GM19193 (cell line): ENCODE measurements around the gene ZBTB45.

Source experiments
- POLR2A ChIP-seq: IDR thresholded peaks from 4 replicates; pipeline ENCODE4 v1.6.1; 2011; ENCODE audit not compliant: insufficient read depth, insufficient read length; ENCODE audit errors: extremely low read depth

ZBTB45 gene

DNA sequence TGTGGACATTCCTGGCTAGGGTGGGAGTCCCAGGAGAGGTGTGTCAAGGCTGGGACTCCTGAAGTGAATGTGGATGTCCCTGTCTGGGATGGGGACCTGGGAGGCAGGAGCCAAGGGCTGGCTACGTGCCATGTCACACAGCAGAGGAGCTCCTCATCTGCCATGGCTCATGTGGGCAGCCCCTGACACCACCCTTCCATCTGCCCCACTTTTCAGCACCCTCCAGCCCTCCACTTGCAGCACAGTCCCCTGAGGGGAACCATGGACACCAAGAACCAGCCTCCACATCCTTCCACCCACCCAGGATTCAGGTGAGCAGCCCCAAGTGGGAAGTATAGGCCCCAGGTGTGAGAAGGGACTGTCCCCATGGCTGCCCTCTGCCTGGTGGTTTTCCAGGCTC lies 41.7 kb downstream of the ZBTB45 start:
- no peak for TF ChIP-seq POLR2A

DNA sequence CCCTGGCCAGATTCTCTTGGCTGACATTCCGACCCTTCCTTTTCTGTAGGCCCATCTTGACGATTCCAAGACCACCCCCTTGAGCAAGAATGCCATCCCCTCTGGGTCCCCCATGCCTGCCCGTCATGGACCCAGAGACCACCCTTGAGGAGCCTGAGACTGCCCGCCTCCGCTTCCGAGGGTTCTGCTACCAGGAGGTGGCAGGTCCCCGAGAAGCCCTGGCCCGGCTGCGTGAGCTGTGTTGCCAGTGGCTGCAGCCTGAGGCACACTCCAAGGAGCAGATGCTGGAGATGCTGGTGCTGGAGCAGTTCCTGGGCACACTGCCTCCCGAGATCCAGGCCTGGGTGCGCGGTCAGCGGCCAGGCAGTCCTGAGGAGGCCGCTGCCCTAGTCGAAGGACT lies 42.5 kb downstream of the ZBTB45 start:
- TF ChIP-seq POLR2A, result no peak

DNA sequence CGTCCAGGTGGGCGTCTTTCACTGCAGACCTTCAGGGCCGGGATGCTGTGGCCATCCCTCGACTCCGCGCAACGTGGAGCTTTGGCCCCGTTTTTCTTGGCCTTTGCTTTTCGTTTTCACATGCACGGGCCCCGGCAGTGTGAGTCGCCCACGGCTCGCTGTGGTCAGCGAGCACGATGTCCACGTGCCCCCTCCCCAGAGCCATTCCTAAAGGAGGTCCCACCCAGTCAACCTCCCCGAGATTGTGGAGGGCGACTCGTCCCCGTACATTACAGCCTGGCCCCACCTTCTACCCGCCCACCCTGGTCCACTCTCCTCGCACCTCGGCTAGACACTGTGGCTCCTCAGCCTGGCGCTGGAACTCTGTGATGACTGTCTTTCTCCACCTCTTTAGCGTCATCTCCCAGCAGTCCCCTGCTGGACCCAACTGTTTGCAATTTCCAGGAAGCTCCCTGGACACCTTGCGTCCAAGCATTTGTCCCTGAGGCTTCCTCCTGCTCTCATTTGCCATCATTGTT lies 43.1 kb downstream of the ZBTB45 start:
- TF ChIP-seq POLR2A, result no peak

DNA sequence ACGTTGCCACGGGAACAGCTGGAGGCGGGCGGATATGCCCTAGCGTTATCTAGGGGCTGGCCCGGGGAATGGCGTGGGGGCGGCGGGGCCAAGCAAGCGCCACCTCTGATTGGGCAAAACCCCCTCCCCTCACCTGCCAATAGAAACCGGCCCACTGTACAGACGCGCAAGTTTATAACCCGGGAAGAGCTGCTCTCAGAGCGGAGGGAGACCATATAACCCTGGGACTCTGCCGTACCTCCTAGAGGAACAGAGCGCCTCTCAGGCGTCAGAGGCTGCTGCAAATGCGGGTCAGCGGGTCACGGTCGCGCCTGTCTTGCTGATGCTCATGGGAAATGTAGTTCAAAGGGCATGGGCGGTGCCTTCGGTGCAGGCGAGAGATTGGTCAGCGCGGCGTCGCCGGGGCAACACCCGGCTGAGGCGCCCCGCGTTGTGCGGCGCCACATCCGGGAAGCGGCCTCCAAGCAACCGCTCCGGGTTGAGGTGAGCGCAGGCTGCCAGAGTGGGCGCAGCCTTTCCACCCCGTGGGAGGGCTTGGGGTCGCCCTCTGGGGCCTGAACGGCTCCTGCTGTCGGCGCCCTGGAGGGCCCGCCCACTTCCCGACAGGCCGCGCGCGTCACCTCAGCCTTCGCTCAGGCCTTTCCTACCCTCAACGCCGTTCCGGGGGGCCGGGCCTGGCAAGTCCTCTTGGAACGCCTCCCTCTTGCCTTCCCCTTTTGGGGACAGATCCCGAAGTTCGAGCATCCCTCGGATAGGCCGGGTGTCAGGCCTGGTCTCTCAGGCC lies 43.7 kb downstream of the ZBTB45 start, which contains the start of gene ZNF446:
Gene ZNF446 (plus strand): TSS at position 639 of the 784 bp plus-strand sequence. CDS start 867 bp downstream, outside the sequence.
- peak; percentile 76 for TF ChIP-seq POLR2A

DNA sequence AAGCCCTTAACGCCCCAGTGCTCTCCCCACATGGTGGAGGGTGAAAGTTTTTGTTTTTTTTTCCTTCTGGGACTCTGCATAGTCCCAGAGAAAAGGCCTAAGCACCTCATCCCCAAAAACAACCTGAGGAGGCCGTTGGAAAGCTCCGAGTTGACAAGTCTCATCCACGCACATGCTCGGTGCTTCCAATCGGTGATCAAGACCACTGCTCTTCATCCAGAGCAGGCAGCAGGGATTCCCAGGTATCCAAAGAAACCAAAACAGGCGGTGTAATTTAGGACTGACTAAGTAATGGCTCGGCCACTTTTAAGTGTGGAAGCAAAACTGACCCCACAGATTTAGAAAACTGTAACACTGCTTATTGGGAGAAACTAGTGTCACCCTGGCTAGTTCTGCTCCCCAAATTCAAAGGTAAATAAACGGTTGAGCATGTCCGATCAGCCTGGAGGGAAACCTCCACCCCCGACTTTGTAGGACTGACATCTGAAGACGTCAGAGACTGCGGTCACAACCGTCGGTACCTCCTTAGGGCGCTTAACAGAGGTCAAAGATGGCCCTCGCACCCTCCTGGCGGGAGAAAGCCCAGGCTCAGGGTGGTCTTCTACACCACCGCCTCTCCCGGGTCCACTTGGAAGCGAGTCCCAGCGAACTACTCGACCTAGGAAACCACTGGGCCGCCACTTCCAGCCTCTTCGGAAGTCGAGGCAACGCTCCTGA lies 44.5 kb downstream of the ZBTB45 start:
- no peak for TF ChIP-seq POLR2A

DNA sequence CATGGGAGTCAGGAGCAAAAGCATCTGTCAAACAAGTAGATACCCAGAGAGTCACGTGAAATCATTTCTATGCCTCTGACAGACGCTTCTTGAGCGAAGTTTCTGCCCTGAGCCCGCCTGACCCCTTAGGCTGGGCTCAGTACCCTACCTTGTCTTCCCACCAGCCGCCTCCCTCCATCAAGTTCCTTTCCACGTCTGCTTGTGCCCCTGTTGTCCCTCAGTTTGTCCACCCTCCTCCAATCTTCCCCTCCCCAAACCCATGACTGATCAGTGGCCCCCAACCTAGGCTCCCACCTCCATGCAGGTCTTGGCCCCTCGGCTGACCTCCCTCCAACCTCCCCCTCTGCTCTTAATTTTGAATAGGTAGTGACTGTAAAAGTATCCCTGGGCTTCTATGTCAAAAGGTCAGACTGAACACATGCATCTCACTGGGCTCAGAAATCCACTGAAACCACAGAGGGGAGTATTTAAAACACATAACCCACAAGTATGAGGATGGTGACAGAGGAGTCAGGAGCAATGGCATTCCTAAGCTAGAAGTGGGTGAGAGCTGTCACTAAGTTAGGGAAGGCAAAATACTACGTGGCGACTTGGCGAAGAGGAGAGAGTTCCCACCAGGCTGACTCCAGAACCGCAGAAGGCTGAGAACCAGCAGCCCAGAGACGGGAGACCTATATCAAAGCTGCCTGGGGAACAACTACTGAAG lies 45.2 kb downstream of the ZBTB45 start:
- no peak for TF ChIP-seq POLR2A

DNA sequence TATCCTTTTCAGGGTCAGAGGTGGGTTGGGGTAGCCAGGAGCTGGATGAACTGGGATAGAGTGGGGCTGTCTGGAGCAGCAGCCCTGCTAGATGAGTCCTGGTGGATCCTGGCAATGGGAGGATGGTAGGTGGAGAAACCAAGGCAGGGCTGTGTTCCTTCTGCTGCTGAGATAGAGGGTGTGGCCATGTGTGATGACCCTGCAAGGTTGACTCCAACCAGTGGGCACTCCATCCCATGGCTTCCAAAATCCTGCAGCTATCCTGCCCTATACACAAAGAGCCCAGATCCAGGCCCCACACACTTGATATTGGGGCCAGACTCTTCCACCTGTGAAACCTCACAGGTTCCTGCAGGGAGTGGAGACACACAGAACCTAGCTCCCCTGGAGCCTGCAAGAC lies 45.8 kb downstream of the ZBTB45 start:
- no peak for TF ChIP-seq POLR2A

DNA sequence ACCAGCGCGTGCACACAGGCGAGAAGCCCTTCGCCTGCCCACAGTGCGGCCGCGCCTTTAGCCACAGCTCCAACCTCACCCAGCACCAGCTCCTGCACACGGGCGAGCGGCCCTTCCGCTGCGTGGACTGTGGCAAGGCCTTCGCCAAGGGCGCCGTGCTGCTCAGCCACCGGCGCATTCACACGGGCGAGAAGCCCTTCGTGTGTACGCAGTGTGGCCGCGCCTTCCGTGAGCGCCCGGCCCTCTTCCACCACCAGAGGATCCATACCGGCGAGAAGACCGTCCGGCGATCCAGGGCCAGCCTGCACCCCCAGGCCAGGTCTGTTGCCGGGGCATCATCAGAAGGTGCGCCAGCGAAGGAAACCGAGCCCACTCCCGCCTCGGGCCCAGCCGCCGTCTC lies 47.9 kb downstream of the ZBTB45 start:
- no peak for TF ChIP-seq POLR2A

DNA sequence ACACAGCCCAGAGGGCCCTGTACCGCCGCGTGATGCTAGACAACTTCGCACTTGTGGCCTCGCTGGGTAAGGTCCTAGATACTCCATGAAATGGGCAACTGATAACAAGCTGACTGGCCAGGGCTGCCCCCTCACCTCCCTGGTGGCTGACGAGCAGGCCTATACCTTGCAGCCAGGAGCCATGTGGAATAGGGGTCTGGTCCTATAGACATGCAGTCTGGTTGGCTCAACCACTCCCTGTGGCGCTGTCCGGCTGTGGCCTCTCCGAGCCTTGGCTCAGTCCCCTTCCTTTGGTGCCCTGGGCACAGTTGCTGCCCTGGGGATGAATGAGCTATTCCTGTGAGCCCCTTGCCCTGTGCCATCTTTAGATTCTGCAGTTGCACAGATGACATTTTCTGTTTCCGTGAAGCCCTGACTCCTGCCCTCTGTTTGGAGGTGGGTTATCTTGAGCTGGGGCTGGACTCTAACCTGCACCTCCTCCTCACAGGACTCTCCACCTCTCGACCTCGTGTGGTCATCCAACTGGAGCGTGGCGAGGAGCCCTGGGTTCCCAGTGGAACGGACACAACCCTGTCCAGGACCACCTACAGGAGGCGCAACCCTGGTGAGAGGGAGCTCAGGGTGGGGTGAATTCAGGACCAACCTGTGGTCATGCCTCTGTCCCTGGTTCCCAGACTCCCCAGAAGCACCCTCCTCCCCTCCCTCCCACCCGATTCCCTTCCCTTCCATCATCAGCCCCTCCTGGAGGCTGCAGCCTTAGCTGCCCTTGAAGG lies 50.2 kb downstream of the ZBTB45 start:
- no peak for TF ChIP-seq POLR2A

DNA sequence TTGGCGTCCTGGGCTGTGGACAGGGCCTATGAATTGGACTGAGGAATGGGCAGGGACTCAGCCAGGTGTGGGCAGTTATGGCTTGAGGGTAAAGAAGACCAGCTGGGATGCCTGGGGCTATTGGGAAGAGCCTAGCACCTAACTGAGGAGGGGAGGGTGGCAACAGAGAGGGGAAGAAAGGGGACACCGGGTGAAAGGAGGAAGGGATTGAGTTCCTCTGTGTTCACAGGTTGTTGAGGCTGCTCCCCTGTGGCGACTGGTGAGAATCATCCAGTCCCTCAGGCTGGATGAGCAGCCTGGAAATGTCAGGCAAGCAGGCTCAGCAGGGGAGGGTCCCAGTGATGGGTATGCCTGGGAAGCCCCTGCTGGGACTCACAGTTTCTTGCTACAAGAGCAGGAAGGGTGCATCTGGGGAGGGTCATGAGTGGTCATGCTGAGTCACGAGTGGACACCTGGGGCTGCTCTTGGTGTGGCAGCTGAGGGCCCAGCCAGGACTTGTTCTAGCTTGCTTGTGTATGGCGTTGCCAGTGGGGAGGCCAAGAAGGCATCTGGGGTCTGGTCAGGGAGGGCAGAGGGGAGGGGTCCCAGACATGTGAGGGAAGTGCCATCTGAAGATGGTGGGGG lies 51.3 kb downstream of the ZBTB45 start:
- no peak for TF ChIP-seq POLR2A

DNA sequence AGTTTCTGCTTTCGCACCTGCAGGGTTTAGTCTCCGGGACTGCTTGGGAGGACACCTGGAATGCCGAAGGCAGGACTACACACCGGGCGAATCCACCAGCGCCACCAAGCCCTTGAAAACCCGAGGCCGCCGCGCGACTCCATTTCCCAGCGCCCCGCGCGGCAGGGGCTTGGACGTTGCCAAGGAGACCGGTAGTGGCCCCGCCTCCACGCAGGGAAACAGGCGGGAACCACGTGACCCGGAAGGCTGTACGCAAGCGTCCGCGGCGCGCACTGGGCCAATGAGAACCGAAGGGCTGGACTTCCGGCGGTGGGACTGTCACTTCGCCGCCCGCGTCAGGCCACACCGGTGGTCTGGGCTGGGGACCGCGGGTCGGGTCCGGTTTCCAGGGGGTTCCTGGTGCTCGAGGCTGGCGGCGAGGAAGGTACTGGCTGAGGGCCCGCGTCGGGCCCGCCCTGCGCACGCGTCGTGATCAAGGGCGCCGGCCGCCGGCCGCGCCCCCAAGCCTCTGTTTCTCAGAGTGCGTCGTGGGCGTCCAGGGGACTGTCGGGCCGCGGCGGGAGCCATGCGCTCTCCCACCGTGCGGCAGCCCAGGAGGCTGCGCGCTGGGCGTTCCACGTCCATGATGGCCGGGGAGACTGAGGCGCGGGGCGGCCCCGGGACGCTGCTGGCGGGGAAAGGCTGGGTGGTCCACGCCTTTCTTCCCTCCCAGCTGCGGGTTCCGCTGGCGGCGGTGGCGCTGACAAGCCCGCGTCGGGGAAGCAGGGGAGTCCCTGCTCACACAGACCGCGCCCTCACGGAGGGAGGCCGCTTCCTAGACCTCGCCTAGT lies 52.6 kb downstream of the ZBTB45 start, which contains the start of gene ZNF324:
Gene ZNF324 (plus strand): TSS at position 321 of the 830 bp plus-strand sequence. CDS start 2,106 bp downstream, outside the sequence.
- TF ChIP-seq POLR2A, result peak; percentile 77

DNA sequence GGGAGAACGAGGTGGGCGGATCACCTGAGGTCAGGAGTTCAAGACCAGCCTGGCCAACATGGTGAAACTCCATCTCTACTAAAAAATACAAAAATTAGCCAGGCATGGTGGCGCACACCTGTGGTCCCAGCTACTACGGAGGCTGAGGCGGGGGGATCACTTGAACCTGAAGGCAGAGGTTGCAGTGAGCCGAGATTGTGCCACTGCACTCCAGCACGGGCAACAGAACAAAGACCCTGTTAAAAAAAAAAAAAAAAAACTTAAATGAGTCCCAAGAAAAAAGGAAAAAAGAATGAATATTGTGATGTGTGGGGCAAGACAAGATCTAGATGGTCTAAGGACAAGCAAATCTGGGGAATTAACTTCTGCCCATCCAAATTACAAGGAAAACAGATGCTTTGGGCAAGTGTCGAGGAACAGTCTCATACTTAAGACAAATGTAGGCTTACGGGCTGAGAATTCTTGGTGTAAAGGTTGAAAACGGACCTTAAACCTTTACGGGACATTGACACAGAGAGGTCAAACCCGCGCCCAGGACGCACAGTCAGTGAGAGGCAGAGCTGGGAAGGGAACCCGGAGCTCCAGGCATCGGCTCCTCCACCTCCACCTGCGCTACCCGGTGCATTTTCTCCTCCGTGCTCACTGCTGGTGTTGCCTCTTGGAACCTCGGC lies 53.4 kb downstream of the ZBTB45 start:
- no peak for TF ChIP-seq POLR2A
